CD4-positive, alpha-beta memory T cell (primary cell): ENCODE data around the gene FAM72D. TPM values are rescaled to one million over a fixed set of nuclear protein-coding genes. Genes with fewer than 3 reads are reported as not detected.
"Not testable (repeated sequence)": the region's sequence is repeated elsewhere in the genome, so short reads cannot be mapped to it uniquely, and the experiment has no call there.

Experiments used
- CTCF ChIA-PET: fragments of 350-600 bp; sonication (Branson Sonifier 250); formaldehyde crosslinking; loops from one replicate; lab custom pipeline; 2021; ENCODE audit warnings: inconsistent platforms; ENCODE audit not compliant: partially characterized antibody; lab: Charles Lee
- POLR2A ChIA-PET: fragments of 350-600 bp; sonication (Branson Sonifier 250); formaldehyde crosslinking; loops from one replicate; lab custom pipeline; 2021; ENCODE audit not compliant: partially characterized antibody; lab: Charles Lee
- DNase-seq, 5 donors: peaks; one replicate each; pipeline versions ENCODE4 v3.0.0 to v3.0.0-alpha.2; 2020 to 2022; ENCODE audit warnings: mixed read lengths in 1 of 5
- H3K27ac ChIP-seq: one replicate; pipeline ENCODE4 v1.7.0; 2013; ENCODE audit warnings: low read depth, low read length
- H3K27me3 ChIP-seq: 2 replicates; pipeline ENCODE4 v1.7.0; 2013; ENCODE audit warnings: mild to moderate bottlenecking, low read length, moderate library complexity; ENCODE audit not compliant: insufficient read depth
- H3K36me3 ChIP-seq: 2 replicates; pipeline ENCODE4 v1.7.0; 2013; ENCODE audit warnings: mild to moderate bottlenecking, low read length, moderate library complexity; ENCODE audit not compliant: insufficient read depth
- H3K4me1 ChIP-seq: 2 replicates; pipeline ENCODE4 v1.7.0; 2013; ENCODE audit warnings: mild to moderate bottlenecking, low read length, moderate library complexity; ENCODE audit not compliant: insufficient read depth
- H3K4me3 ChIP-seq, 2 donors: one replicate each; pipeline ENCODE4 v1.7.0; 2013; ENCODE audit warnings: low read length in 2 of 2, mild to moderate bottlenecking in 1 of 2
- H3K9me3 ChIP-seq, 2 donors: one replicate each; pipeline ENCODE4 v1.7.0; 2013; ENCODE audit warnings: low read length in 2 of 2, control low read depth in 1 of 2; ENCODE audit not compliant: control insufficient read depth in 1 of 2
- H3K27ac Mint-ChIP-seq, 7 donors: one replicate each; pipeline ENCODE4 v1.8.0; 2020 to 2021; ENCODE audit warnings: mixed read lengths in 7 of 7, mild to moderate bottlenecking in 6 of 7, inconsistent platforms in 3 of 7, moderate library complexity in 3 of 7
- H3K27me3 Mint-ChIP-seq, 2 donors: one replicate each; pipeline ENCODE4 v1.8.0; 2020 to 2021; ENCODE audit warnings: mixed read lengths in 2 of 2
- H3K36me3 Mint-ChIP-seq, 2 donors: one replicate each; pipeline ENCODE4 v1.8.0; 2020 to 2021; ENCODE audit warnings: mixed read lengths in 2 of 2, inconsistent platforms in 1 of 2, mild to moderate bottlenecking in 1 of 2
- H3K4me1 Mint-ChIP-seq, 4 donors: one replicate each; pipeline ENCODE4 v1.8.0; 2020 to 2021; ENCODE audit warnings: mixed read lengths in 4 of 4, mild to moderate bottlenecking in 1 of 4
- H3K4me3 Mint-ChIP-seq, 8 donors: one replicate each; pipeline ENCODE4 v1.8.0; 2020 to 2021; ENCODE audit warnings: mixed read lengths in 8 of 8, mild to moderate bottlenecking in 7 of 8, moderate library complexity in 6 of 8, inconsistent platforms in 3 of 8
- H3K9me3 Mint-ChIP-seq, 8 donors: one replicate each; pipeline ENCODE4 v1.8.0; 2020 to 2021; ENCODE audit warnings: mixed read lengths in 8 of 8, mild to moderate bottlenecking in 5 of 8, inconsistent platforms in 3 of 8, moderate library complexity in 1 of 8
- intact Hi-C: fragments of 100-400 bp; cut with micrococcal nuclease; formaldehyde crosslinking; loops from one replicate; pipeline ENCODE4 v1.15.1; 2023
- polyA plus RNA-seq, 2 donors: library from polyadenylated mRNA; unstranded; fragments of 300-500 nt; fragmentation: Illumina TruSeq; gene quantifications; one replicate each; pipeline ENCODE4 v1.2.3, GENCODE V29; 2021
- total RNA-seq, 2 experiments: library from RNA; stranded (reverse); gene quantifications; one replicate each; pipeline ENCODE4 v1.2.3, GENCODE V29; 2021

Gene FAM72D
- total and polyA plus RNA-seq, 4 experiments from 2014 or later = not detected

DNA sequence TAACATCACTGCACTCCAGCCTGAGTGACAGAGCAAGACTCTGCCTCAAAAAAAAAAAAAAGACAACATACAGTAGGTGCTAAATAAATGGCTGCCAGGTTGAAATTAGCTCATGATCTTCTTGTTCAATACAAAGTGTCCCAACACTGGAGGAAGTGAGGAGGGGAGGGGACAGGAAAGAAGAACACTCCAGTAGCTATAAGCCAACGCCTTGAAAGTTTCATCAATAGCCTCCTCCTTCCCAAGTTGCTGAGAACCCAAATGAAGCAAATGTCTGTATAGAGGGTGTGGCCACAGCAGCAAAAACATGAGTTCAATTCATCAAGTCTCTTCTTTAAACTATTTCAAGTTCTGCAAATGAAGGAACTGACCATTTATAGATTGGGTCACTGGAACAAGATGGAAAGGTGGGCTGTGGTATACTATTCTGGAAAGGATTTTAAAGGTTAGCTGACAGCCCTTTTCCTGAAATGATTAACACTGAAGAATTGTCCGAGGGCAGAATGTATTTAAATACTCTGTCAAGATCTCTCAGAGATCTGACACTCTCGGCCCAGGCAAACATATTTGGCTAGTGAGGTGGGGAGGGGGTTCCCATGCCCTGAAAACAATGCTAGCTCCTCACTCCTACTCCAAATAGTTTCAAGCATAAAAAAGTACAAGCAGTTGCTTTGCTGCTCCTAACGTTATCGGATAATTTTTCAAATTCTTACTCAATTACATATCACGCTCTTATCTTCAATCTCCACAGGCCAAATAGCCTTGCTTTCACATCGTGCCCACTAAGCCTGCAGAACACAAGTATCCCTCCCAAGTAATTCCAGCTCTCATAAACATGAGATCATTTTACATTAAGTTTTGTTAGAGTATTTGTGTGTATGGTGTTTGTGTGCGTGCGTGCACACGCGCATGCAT is 17.6 kb upstream of the FAM72D start:
- H3K4me1 ChIP-seq, H3K27ac ChIP-seq, H3K9me3 Mint-ChIP-seq, H3K27ac Mint-ChIP-seq, H3K36me3 Mint-ChIP-seq, H3K4me3 Mint-ChIP-seq, CTCF ChIA-PET, H3K9me3 ChIP-seq, intact Hi-C loops, H3K27me3 ChIP-seq, POLR2A ChIA-PET, H3K4me1 Mint-ChIP-seq, H3K27me3 Mint-ChIP-seq, H3K4me3 ChIP-seq, H3K36me3 ChIP-seq, DNase-seq: not testable (repeated sequence)

DNA sequence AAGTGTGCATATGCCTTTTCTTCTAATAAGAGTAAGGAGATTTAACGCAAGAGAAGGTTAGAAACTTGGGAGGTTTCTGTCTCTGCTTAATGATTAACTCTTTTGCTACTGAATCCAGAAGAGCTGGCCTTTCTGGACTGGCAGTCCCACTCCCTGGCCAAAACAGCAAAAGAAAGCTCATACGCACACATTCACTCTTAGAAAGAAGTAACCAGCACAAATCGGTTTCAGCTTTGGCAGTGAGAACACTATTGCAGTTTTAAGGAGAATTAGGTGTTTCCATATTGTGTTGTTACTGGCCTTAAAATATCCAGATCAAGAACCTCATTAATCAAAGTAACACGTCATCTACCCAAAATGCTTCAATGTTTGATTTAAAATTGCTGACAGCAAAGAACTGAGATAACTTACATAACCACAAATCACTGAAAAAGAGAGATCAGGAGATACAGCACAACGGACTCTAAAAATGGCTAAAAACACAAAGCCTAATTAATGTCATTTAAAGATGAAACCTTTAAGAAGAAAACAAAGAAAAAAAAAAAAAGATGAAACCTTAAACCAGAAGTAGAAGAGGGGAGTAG is 16.9 kb upstream of the FAM72D start:
- H3K36me3 ChIP-seq, H3K27ac Mint-ChIP-seq, H3K4me1 Mint-ChIP-seq, DNase-seq, CTCF ChIA-PET, H3K4me3 ChIP-seq, H3K27ac ChIP-seq, H3K9me3 ChIP-seq, H3K36me3 Mint-ChIP-seq, H3K27me3 ChIP-seq, H3K9me3 Mint-ChIP-seq, H3K27me3 Mint-ChIP-seq, POLR2A ChIA-PET, intact Hi-C loops, H3K4me1 ChIP-seq, H3K4me3 Mint-ChIP-seq: not testable (repeated sequence)

DNA sequence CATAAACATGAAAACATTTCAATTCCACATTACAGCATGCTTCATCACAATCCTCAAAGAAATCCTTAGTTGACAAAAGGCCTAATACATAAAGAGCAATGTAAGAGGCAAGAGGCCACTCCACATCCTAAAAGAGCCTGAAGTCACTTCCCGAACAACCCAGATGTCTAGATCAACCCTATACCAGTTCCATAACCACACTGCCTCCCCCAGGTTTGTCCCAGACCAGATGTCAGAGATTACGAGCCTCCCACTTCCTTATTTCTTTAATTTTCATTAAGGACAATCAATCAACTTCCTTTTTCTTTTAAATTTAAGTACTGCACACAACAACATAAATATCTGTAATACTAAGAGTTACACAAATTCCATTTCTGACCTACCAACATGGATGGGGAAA is 16.0 kb upstream of the FAM72D start:
- DNase-seq, H3K4me3 Mint-ChIP-seq, H3K27ac ChIP-seq, H3K36me3 ChIP-seq, H3K9me3 Mint-ChIP-seq, CTCF ChIA-PET, H3K4me3 ChIP-seq, intact Hi-C loops, H3K27me3 ChIP-seq, H3K36me3 Mint-ChIP-seq, H3K4me1 ChIP-seq, H3K27me3 Mint-ChIP-seq, H3K9me3 ChIP-seq, POLR2A ChIA-PET, H3K27ac Mint-ChIP-seq, H3K4me1 Mint-ChIP-seq: not testable (repeated sequence)

DNA sequence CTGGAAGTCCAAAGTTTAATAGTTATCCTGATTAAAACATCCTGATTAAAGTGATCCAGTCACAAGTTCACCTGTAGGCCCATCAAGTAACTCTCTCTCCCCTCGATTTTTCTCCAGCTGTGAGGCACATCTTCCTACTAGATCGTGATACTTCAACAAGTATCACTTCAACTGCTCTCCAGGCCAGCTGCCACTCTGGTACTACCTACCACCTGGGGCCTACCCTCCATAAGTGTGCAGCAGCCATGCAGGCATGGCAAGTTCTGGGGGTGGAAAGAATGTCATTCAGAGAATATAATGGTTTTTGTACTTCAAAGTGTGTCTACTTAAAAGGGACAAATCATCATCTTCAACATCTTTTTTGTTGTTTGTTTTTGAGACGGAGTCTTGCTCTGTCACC is 15.6 kb upstream of the FAM72D start:
- H3K27ac ChIP-seq, POLR2A ChIA-PET, H3K36me3 Mint-ChIP-seq, H3K4me1 Mint-ChIP-seq, H3K36me3 ChIP-seq, intact Hi-C loops, H3K27ac Mint-ChIP-seq, H3K4me3 Mint-ChIP-seq, H3K4me3 ChIP-seq, H3K9me3 Mint-ChIP-seq, H3K27me3 Mint-ChIP-seq, DNase-seq, CTCF ChIA-PET, H3K4me1 ChIP-seq, H3K9me3 ChIP-seq, H3K27me3 ChIP-seq: not testable (repeated sequence)

DNA sequence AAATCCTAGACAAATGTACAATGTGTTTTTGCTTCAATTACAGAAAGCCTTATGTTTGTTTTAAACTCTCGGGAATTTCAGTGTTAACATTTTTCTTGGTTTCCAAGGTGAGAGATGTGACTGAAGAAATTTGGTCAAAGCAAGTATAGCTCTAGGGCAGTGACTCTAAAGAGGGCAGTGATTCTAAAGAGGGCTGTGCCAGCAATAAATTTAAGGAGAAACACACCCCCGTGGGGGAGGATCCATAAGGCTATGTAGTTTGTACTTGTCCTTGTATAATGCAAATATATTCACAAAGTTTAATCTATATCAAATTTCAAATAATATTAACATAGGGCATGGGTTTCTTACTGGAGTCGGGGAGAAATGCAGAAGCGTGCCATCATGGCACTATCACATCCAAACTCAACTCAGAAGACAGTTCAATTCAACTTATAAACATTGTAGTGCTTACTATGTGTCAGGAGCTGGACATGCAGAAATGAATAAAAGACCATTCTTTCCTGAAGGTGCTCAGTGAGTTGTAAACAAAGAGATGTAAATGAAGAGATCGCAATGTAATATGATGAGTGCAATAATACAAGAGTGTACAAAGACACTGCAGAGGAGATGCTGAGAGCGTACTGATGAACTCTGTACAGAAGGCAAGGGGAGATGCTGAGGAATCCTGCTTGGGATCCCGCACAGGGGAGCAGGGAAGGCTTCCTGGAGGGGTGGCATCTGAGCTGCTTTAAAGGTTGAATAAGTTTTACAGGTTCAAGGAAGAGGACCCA is 13.1 kb upstream of the FAM72D start:
- H3K27me3 Mint-ChIP-seq, H3K9me3 ChIP-seq, H3K9me3 Mint-ChIP-seq, DNase-seq, H3K4me1 Mint-ChIP-seq, H3K4me3 ChIP-seq, H3K36me3 ChIP-seq, H3K27ac ChIP-seq, H3K27me3 ChIP-seq, intact Hi-C loops, POLR2A ChIA-PET, H3K36me3 Mint-ChIP-seq, H3K27ac Mint-ChIP-seq, CTCF ChIA-PET, H3K4me3 Mint-ChIP-seq, H3K4me1 ChIP-seq: not testable (repeated sequence)

DNA sequence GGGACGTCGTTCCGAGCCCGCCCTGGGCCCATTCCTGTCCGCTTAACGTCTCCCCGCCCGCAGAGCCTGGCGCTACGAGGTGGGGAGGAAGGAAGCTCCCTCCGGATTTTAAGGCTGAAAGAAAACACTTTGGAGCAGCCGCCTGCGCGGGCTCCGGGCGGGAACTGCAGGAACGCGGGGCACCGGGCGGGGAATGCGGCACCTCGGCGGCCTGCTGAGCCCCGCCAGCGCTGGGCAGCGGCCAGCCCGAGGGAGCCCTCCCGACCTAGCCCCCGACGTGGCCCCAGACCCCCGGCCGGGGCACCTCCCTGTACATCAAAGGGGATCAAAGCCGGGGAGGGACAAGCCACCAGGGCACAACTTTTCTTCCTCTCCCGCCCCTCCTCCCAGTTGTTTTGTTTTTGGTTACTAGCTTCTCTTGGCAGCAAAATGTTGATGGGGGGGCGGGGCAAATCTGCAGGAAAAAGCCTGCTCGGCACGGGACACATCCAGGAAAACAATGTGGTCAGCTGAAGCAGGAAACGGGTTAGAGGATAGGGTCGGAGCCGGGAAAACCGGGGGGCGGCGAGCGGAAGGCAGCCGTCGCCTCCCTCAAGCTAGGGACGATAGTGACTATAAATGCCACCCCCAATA is 2.1 kb upstream of the FAM72D start:
- H3K9me3 Mint-ChIP-seq, H3K27me3 ChIP-seq, intact Hi-C loops, H3K27me3 Mint-ChIP-seq, H3K4me3 ChIP-seq, H3K27ac ChIP-seq, H3K4me1 ChIP-seq, H3K36me3 ChIP-seq, H3K4me1 Mint-ChIP-seq, H3K9me3 ChIP-seq, POLR2A ChIA-PET, H3K36me3 Mint-ChIP-seq, CTCF ChIA-PET: not testable (repeated sequence)
- Mint-ChIP-seq H3K27ac (peak overlapping the region in 3 of 7 donors; percentile 72 to 84 (median 81)), H3K4me3 (peak overlapping the region; percentile 87 to 95 (median 93))
- peak; percentile 1 to 41 (median 8) for DNase-seq

DNA sequence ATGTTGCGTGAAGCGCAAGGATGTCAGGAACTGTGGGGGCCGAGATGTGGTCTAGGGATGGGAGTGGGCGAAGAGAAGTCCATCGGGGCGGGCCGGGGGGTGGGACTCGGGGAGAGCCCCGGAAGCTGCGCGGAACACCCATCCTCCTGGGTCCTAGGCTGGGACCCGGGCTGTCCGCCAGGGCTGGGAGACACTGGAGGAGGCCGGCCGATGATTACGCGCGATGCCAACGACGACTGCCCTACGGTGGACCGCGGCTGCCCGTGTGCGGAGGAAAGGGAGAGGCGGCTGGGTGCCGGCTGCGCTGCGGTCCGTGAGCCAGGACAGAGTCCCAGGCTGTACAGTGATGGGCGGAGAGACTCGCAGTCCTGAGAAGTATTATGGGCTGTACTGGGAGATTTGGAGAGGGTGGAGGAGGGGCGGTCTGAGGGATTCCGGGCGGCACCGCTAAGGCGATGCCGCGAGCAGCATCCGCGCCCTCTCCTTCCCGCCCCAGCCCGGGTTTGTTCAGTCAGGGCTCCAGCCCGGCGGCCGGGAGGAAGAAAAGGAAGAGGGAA is 1.0 kb upstream of the FAM72D start:
- H3K36me3 Mint-ChIP-seq, H3K4me1 Mint-ChIP-seq, H3K27ac Mint-ChIP-seq, H3K4me3 ChIP-seq, H3K36me3 ChIP-seq, H3K9me3 Mint-ChIP-seq, POLR2A ChIA-PET, H3K9me3 ChIP-seq, H3K27me3 Mint-ChIP-seq, H3K27ac ChIP-seq, H3K4me1 ChIP-seq, CTCF ChIA-PET, H3K27me3 ChIP-seq, intact Hi-C loops: not testable (repeated sequence)
- H3K4me3 Mint-ChIP-seq = peak overlapping the region in 6 of 8 donors; percentile 20 to 63 (median 40)
- DNase-seq = peak; percentile 3 to 16 (median 4)
